ENCODE measurements around the gene EEF2K. TPM values are rescaled to one million over a fixed set of nuclear protein-coding genes. Genes with fewer than 3 reads are reported as not detected.

Gene EEF2K
- total RNA-seq, 1 donor from 2014 or later = 22.5 TPM

- Mint-ChIP-seq H3K27ac (peak overlapping the region; percentile 100), H3K4me3 (peak overlapping the region; percentile 97), H3K36me3 (peaks cover 8% of the 10 kb centered on the region), H3K4me1 (ENCODE audit: unreplicated experiment) (peaks cover 29% of the 10 kb centered on the region), H3K9me3 (no peaks in the 10 kb centered on the region), H3K27me3 (peaks cover 12% of the 10 kb centered on the region)
- TF ChIP-seq CTCF (conservative IDR thresholded peaks at IDR 0.05) = no peak
- DNase-seq (ENCODE audit: extremely low spot score, unreplicated experiment) = no peak
Observed at GRCh38 chr16:22296225-22297113, 90.4 kb downstream of the EEF2K start.

- Mint-ChIP-seq H3K9me3 (no peaks in the 10 kb centered on the region), H3K27ac (peak within 1 kb of the TSS; percentile 100), H3K36me3 (peaks cover 11% of the 10 kb centered on the region), H3K27me3 (peaks cover 12% of the 10 kb centered on the region), H3K4me3 (peak within 1 kb of the TSS; percentile 97), H3K4me1 (ENCODE audit: unreplicated experiment) (peaks cover 29% of the 10 kb centered on the region)
- peak; percentile 90 for TF ChIP-seq CTCF (conservative IDR thresholded peaks at IDR 0.05)
- DNase-seq (ENCODE audit: extremely low spot score, unreplicated experiment) = peak; percentile 100
Observed at GRCh38 chr16:22297114-22297870, 91.2 kb downstream of the EEF2K start, which contains the start of gene POLR3E. POLR3E (plus strand) TSS chr16:22297409; CDS start chr16:22302969, 5,560 bp downstream.

- Mint-ChIP-seq H3K4me1 (ENCODE audit: unreplicated experiment) (peaks cover 29% of the 10 kb centered on the region), H3K36me3 (peaks cover 11% of the 10 kb centered on the region), H3K27me3 (peaks cover 12% of the 10 kb centered on the region), H3K27ac (peak overlapping the region; percentile 100), H3K4me3 (peak overlapping the region; percentile 97), H3K9me3 (no peaks in the 10 kb centered on the region)
- TF ChIP-seq CTCF (conservative IDR thresholded peaks at IDR 0.05) = no peak
- no peak for DNase-seq (ENCODE audit: extremely low spot score, unreplicated experiment)
Observed at GRCh38 chr16:22297871-22298733, 92.0 kb downstream of the EEF2K start.

- peaks cover 12% of the 10 kb centered on the region for H3K27me3 Mint-ChIP-seq
- DNase-seq (ENCODE audit: extremely low spot score, unreplicated experiment) = no peak
- no peaks in the 10 kb centered on the region for H3K9me3 Mint-ChIP-seq
- H3K4me1 Mint-ChIP-seq (ENCODE audit: unreplicated experiment) = peaks cover 29% of the 10 kb centered on the region
- H3K4me3 Mint-ChIP-seq = peak overlapping the region; percentile 97
- peaks cover 14% of the 10 kb centered on the region for H3K36me3 Mint-ChIP-seq
- peak overlapping the region; percentile 100 for H3K27ac Mint-ChIP-seq
- no peak for TF ChIP-seq CTCF (conservative IDR thresholded peaks at IDR 0.05)
Observed at GRCh38 chr16:22299036-22299435, 93.0 kb downstream of the EEF2K start.
